ENCODE results near the gene PTCD1.

DNA sequence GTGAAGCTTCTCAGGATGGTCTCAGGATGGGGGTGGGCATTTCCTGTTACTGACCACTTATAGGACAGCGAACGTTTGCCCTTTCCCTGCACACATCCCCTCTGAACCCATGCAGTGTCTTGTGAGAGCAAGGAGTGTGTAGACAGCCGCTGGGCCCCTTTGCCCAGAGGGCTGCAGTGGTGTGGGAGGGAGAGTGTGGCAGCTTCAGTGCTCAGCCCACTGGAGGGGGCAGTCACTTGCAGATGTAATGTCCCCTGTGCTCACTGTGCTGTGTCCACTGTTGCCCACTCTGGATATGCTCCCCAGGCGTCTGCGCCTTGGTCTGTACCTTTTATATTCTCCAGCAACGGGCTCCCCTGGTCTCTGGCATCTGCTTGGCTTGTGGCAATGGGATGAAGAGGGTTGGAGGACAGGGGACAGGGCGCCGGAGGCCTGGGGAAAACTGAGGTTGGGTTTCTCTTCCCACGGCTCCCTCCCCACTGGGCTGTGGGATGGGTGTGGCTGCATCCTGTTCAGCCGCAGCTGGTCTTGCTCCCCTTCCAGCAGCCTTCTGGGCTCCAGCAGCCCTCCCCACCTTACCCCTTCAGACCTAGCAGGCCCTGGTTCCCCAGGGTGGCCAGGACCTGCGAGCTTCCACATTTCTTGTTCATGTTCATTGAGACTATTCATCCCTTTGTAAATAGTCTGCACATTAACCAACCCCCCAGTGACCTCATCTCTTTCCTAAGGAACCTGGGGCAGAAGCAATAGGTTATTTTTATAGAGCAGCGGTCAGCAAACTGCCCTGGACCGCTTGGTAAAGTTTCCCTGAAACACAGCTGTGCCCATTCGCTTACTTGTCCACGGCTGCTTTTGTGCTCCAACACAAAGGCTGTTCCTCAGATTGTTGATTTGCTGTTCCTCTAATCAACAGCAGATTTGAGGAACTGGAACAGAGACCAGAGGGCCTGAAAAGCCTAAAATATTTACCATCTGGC, 40.2 kb upstream of the PTCD1 start:
- TF ChIP-seq POLR2A (IDR thresholded peaks at IDR 0.05): no peak
- TF ChIP-seq, protein P1, sequence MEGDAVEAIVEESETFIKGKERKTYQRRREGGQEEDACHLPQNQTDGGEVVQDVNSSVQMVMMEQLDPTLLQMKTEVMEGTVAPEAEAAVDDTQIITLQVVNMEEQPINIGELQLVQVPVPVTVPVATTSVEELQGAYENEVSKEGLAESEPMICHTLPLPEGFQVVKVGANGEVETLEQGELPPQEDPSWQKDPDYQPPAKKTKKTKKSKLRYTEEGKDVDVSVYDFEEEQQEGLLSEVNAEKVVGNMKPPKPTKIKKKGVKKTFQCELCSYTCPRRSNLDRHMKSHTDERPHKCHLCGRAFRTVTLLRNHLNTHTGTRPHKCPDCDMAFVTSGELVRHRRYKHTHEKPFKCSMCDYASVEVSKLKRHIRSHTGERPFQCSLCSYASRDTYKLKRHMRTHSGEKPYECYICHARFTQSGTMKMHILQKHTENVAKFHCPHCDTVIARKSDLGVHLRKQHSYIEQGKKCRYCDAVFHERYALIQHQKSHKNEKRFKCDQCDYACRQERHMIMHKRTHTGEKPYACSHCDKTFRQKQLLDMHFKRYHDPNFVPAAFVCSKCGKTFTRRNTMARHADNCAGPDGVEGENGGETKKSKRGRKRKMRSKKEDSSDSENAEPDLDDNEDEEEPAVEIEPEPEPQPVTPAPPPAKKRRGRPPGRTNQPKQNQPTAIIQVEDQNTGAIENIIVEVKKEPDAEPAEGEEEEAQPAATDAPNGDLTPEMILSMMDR (IDR thresholded peaks at IDR 0.05): no peak

Data from Peyer's patch (tissue), 4 donors.